ENCODE data around the gene CSK.

The CSK gene

GRCh38 chr15:74752011-74752410 lies 29.9 kb upstream of the CSK start:
- no peaks in the 10 kb centered on the region for H3K27me3 ChIP-seq (ENCODE audit: insufficient read depth, poor library complexity, severe bottlenecking)
- no peak for DNase-seq (ENCODE audit: low spot score)
- no peak overlapping the region for H3K4me3 ChIP-seq (ENCODE audit: severe bottlenecking)
- H3K4me1 ChIP-seq (ENCODE audit: insufficient read depth, poor library complexity, severe bottlenecking), result no peaks in the 10 kb centered on the region
- no peak for TF ChIP-seq CTCF (IDR thresholded peaks at IDR 0.05; ENCODE audit: poor library complexity, severe bottlenecking)
- no peaks in the 10 kb centered on the region for H3K9me3 ChIP-seq (ENCODE audit: severe bottlenecking)
- no peaks in the 10 kb centered on the region for H3K36me3 ChIP-seq (ENCODE audit: low read depth)
- H3K27ac ChIP-seq (ENCODE audit: poor library complexity, severe bottlenecking), result no peak overlapping the region
- no peak for ATAC-seq (ENCODE audit: low read depth)

GRCh38 chr15:74752531-74752930 lies 29.3 kb upstream of the CSK start:
- no peak overlapping the region for H3K27ac ChIP-seq (ENCODE audit: poor library complexity, severe bottlenecking)
- ATAC-seq (ENCODE audit: low read depth), result peak; percentile 66
- no peak overlapping the region for H3K4me3 ChIP-seq (ENCODE audit: severe bottlenecking)
- H3K36me3 ChIP-seq (ENCODE audit: low read depth), result no peaks in the 10 kb centered on the region
- no peak for DNase-seq (ENCODE audit: low spot score)
- no peaks in the 10 kb centered on the region for H3K27me3 ChIP-seq (ENCODE audit: insufficient read depth, poor library complexity, severe bottlenecking)
- no peaks in the 10 kb centered on the region for H3K9me3 ChIP-seq (ENCODE audit: severe bottlenecking)
- no peak for TF ChIP-seq CTCF (IDR thresholded peaks at IDR 0.05; ENCODE audit: poor library complexity, severe bottlenecking)
- H3K4me1 ChIP-seq (ENCODE audit: insufficient read depth, poor library complexity, severe bottlenecking), result no peaks in the 10 kb centered on the region

DNA sequence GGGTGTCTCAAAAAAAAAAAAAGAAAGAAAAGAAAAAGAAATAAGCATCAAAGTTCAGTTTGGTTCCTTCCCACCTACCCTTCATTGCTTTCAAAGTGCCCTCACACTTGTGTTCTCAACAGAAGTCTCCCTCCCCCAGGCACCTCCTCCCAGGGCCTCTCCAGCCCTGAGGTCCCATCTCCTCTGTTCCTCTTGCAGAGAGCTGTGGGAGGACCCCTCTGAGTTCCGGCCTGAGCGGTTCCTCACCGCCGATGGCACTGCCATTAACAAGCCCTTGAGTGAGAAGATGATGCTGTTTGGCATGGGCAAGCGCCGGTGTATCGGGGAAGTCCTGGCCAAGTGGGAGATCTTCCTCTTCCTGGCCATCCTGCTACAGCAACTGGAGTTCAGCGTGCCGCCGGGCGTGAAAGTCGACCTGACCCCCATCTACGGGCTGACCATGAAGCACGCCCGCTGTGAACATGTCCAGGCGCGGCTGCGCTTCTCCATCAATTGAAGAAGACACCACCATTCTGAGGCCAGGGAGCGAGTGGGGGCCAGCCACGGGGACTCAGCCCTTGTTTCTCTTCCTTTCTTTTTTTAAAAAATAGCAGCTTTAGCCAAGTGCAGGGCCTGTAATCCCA lies 27.2 kb upstream of the CSK start:
- no peak for TF ChIP-seq CTCF (IDR thresholded peaks at IDR 0.05; ENCODE audit: poor library complexity, severe bottlenecking)
- DNase-seq (ENCODE audit: low spot score) (no peak), ATAC-seq (ENCODE audit: low read depth) (no peak)
- no peak overlapping the region for H3K27ac ChIP-seq (ENCODE audit: poor library complexity, severe bottlenecking)
- H3K27me3 ChIP-seq (ENCODE audit: insufficient read depth, poor library complexity, severe bottlenecking), result no peaks in the 10 kb centered on the region
- no peaks in the 10 kb centered on the region for H3K4me1 ChIP-seq (ENCODE audit: insufficient read depth, poor library complexity, severe bottlenecking)
- no peaks in the 10 kb centered on the region for H3K36me3 ChIP-seq (ENCODE audit: low read depth)
- H3K9me3 ChIP-seq (ENCODE audit: severe bottlenecking), result no peaks in the 10 kb centered on the region
- H3K4me3 ChIP-seq (ENCODE audit: severe bottlenecking), result no peak overlapping the region

DNA sequence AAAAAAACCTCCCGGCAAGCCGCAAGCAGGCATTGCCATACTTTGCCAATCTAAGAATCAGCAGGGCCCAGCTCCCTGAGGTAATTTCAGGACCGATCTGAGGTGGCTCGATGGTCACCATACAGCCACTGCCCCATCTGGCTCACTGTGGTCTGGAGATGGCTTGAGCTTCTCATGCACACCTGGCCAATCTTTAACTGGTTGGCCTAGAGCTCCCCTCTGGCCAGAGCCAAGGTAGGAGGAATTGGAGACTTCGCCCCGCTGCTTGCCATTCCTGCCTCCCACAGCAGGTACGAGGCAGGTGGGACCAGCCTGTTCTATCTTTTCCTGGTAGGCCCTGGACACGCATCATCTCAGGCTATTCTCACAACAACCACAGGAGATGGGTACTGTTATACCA lies 23.1 kb upstream of the CSK start:
- ATAC-seq (ENCODE audit: low read depth), result no peak
- H3K36me3 ChIP-seq (ENCODE audit: low read depth), result no peaks in the 10 kb centered on the region
- no peak for TF ChIP-seq CTCF (IDR thresholded peaks at IDR 0.05; ENCODE audit: poor library complexity, severe bottlenecking)

DNA sequence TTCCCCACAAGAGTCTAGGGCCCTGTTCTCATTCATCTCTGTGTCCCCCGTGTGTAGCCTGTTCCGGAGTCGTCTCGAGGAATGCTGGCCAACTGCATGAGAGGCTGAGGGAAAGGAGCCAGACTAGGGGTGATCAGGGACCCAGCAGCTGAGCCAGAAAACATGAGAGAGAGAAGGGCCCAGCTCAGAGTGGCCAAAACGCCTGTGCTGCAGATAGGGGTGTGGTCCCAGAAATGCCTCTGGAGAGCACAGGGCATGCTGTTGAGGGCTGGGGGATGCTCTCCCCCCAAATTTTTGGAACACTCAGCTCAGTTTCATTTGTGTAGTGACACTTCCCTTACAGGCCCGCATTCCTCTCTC lies 19.1 kb upstream of the CSK start:
- no peak for TF ChIP-seq CTCF (IDR thresholded peaks at IDR 0.05; ENCODE audit: poor library complexity, severe bottlenecking)
- ATAC-seq (ENCODE audit: low read depth) (no peak), DNase-seq (ENCODE audit: low spot score) (no peak)
- no peaks in the 10 kb centered on the region for H3K9me3 ChIP-seq (ENCODE audit: severe bottlenecking)
- H3K4me3 ChIP-seq (ENCODE audit: severe bottlenecking), result no peak overlapping the region
- H3K36me3 ChIP-seq (ENCODE audit: low read depth), result no peaks in the 10 kb centered on the region
- no peaks in the 10 kb centered on the region for H3K27me3 ChIP-seq (ENCODE audit: insufficient read depth, poor library complexity, severe bottlenecking)
- H3K27ac ChIP-seq (ENCODE audit: poor library complexity, severe bottlenecking), result no peak overlapping the region
- no peaks in the 10 kb centered on the region for H3K4me1 ChIP-seq (ENCODE audit: insufficient read depth, poor library complexity, severe bottlenecking)

More for the DNA sequence above, 23.1 kb upstream of the CSK start:
- Histone ChIP-seq H3K4me1 (ENCODE audit: insufficient read depth, poor library complexity, severe bottlenecking) (no peaks in the 10 kb centered on the region), H3K27me3 (ENCODE audit: insufficient read depth, poor library complexity, severe bottlenecking) (no peaks in the 10 kb centered on the region), H3K27ac (ENCODE audit: poor library complexity, severe bottlenecking) (no peak overlapping the region), H3K9me3 (ENCODE audit: severe bottlenecking) (no peaks in the 10 kb centered on the region), H3K4me3 (ENCODE audit: severe bottlenecking) (no peak overlapping the region)
- no peak for DNase-seq (ENCODE audit: low spot score)

Data from RWPE2 (cell line).